NCI-H524 treated with DMSO at 0.1 percent for 48 hours (cell line): ENCODE measurements around the gene CYP27A1.
A peak's percentile ranks its signal among the peaks of the same experiment; 100 is the strongest.

ENCODE experiments used
- DNase-seq: peaks from one replicate; lab custom pipeline; 2025; lab: John Stamatoyannopoulos, UW

The CYP27A1 gene

GRCh38 chr2:218858671-218859555 is 77.0 kb downstream of the CYP27A1 start:
- no peak for DNase-seq

GRCh38 chr2:218859556-218859987 is 77.6 kb downstream of the CYP27A1 start, which contains the start of gene WNT6:
TSS of gene WNT6 (plus strand) at chr2:218859805. CDS start at chr2:218860038, 233 bp downstream.
- DNase-seq: no peak

DNA sequence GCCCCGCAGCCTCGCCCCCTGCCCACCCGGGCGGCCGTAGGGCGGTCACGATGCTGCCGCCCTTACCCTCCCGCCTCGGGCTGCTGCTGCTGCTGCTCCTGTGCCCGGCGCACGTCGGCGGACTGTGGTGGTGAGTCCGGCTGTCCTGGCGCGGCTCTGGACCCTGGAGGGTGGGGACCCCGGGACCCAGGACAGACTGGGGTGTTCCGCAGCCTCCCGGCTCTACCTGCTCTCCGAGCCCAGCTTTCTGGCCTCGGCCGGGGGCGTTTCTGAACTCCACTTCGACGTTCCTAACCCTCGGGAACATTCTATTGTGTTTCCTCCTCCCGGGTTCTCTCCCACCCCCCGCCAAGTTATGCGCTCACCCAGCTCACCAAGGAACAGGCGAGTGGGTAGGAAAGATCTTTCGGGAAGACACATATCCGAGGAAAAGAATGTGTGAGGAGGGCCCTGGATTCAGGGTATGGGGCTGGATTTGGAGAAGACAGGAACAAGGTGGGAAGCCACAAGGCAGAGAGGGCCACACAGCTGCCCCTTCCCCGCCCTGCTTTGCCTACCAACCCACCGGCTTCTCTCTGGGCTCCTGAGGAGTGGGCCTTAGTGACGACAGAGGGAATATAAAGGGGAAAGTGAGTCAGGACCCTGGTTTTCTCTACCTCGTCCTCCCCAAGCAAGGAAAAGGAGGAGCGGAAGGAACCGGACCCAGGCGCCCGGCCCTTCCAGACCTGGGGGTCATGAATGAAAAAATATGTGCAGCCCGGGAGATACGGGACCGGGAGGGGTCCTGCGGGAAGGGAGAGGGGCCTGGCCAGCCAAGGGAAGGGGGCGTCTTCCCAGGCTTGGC is 78.3 kb downstream of the CYP27A1 start:
- no peak for DNase-seq

DNA sequence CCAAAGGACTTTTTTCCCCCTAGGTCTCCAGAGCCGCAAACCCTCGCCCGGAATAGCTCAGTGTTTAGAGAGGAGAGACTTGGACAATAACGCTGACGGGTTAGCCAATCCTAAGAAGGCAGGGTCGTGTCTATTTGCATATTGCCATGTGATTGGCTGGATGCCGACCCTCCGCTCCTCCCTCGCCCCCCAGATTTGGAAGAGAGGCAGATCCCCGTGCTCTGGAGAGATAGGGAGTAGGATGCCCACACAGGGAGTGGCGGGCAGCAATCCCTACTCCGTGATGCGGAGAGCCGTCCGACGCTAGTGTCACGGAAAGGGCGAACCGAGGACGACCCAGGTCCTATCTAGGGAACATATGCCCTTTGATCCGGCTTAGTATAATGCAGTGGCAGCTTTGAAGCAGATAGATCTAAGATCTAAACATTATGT is 79.0 kb downstream of the CYP27A1 start:
- peak; percentile 92 for DNase-seq

DNA sequence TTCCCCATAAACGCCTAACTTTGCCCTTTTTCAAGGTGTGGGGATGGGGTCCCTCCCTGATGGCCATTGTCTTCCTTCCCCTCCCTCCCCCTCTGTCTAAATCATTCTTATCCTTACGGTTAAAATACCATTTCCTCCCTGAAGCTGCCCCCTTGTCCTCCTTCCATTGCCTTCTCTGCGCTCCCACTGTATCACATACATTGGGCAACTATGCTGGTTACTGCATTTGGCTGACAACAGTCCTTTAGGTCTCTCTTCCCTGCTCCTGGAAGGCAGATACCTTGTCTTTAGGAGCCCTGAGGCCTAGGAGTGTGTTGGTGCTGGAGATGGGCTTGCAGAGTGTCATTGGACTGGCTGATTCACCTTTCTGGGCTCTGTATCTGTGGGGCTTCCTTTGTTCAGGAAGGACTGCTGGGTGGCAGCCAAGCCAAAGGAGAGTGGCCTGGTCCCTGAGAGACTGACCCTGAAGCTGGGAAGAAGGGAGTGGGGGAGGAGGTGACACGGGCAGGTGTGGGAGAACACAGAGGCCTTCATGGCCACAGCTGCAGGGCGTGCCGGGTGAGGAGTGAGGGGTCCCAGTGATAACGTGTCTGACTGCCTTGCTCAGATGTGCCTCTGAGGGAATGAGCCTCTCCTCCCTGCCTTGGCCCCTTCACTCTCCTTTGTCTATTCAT is 79.8 kb downstream of the CYP27A1 start:
- no peak for DNase-seq

DNA sequence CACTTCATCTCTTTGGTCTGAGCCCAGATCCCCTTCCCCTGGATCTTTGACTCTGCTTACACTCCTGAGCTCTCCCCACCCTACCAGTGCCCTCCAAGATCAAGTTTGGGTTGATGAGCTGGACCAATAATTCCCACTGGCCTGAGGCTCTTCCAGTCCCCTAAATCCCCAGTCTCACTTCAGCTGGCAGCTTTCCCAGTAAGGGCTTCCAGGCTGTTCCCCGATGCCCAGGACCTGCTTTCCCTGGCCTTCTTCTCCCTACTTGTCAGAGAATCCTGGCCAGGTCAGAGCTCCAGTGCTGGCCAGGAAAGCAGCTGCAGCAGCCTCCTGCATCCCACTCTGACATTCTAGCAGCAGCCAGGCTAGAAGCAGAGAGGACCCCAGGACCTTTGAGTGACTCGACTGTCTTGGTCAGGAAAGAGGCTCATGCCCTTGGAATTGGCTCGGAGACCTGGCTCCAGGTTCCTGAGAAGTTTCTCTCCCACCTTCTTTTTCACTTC is 81.1 kb downstream of the CYP27A1 start:
- no peak for DNase-seq
